Retina (tissue), 1 donor: ENCODE results near the gene VRK2.
"Not testable (repeated sequence)": the region's sequence is repeated elsewhere in the genome, so short reads cannot be mapped to it uniquely, and the experiment has no call there.

Experiments used
- DNase-seq: peaks from one replicate; pipeline ENCODE4 v3.0.0-alpha.2; 2016

Gene VRK2

DNA sequence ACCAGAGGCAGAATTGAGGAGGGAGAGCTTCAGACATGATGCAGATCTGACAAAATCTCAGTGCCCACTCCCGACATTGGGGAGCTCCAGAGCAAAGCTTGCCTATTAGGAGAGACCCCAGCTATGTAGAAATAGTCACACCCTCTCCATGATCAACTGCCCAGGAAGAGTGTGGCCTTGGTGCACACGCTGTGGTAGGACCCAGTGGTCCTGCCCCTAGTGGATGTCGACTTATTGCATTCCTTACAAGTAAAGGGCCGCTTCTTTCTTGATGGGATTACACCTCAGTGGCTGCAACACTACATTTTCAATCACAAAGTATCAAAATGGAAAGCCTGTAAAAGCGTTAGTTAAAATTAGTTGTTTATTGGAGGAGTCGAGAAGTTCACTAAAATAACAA is 64.2 kb downstream of the VRK2 start:
- DNase-seq = no peak

DNA sequence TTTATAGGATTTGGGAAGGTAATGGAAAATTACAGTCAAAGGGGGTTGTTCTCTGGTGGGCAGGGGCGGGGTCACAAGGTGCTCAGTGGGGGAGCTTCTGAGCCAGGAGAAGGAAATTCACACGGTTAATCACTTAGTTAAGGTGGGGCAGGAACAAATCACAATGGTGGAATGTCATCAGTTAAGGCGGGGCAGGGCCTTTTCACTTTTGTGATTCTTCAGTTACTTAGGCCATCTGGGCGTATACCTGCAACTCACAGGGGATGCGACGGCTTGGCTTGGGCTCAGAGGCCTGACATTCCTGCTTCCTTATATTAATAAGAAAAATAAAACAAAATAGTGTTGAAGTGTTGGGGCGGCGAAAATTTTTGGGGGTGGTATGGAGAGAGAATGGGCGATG is 67.0 kb downstream of the VRK2 start:
- DNase-seq = not testable (repeated sequence)

DNA sequence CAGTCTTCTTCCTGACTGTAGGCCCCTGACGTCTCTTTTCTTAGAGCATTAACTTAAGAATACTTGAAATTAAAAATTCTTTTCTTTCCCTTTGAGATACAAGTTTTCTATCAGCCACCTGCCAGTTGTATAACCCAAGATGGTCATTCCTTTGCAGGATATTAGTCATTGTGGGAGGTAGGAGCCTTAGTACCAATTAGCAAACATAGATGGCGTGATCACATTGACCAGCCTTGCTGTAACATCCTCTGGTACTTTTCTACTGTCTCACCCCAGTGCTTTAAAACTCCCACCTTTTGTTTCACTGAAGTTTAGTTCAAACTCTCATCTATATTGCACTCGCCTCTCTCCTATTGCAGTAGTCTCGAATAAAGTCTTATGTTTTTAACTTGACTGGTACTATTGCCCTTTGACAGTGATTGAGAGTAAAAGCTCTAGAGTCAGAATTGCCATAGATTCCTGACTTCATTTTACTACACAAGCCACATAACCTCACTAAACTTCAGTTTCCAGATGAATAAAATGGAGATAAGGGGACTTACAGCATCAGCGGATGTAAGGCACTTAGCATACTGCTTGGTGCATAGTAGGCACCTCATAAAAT is 74.1 kb downstream of the VRK2 start:
- no peak for DNase-seq

DNA sequence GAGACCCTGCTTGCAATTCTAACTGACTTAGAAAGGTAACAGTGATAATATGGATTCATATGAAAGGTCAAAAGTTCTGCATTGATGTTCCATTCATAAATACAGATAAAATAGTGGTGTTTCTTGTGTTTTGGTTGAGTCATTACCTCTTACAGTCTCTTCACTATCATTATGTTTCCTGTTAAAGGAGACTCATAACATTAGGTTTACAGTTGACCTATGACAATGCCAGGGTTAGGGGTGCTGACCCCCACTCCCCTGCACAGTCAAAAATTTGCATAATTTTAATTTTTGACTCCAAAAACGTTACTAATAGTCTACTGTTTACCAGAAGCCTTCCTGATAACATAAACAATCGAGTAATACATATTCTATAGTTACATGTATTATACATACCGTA is 75.4 kb downstream of the VRK2 start:
- no peak for DNase-seq

DNA sequence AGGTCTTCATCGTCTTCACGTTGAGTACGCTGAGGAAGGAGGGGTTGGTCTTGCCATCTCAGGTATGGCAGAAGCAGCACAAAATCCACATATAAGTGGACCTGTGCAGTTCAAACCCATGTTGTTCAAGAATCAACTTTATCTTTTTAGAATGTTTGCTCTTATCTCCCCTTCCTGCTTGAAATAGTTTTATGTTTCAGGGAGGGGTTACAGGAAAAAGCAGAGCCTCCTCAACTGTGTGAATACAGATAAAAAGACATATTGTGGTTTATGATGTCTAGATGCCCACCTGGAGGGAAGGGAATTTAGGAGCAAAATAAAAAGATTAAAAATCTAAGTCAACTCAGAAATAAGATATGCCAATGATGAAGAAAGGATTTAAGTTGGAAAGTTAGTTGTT is 75.9 kb downstream of the VRK2 start:
- no peak for DNase-seq

DNA sequence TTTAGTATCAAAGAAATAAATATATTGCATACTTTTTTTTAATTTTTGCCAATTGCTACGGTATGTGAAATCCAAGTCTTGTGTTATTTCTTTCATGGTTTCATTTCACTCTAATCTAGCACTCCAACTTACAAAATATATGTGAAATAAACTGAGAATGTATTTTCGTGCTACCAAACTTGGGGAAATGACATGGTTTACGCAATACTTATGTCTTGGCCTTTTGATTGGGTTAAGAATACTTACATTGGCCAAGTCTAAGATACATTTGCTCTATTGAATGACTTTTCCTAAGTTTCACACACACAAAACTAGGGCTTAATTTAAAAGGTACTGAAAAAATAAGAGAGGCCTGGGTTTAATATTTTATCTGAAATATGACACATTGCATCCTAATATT is 80.5 kb downstream of the VRK2 start:
- no peak for DNase-seq

DNA sequence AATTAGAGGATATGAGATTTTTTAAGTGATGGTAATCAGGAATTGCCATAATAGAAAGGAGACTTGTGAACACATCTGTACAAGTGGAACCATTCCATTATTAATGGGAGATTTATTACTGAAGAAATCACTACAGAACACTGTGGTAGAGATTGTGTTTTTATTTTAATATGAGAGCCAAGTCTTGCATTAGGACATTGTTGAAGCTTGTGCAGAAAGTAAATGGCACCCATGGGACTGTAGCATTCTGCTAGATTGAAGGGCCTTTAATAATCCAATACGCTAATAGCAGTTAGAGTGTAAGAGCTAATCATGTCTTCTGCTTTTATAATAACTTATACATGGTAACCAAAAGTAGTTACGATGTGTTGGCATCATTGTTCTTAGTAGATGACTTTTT is 83.6 kb downstream of the VRK2 start:
- no peak for DNase-seq

DNA sequence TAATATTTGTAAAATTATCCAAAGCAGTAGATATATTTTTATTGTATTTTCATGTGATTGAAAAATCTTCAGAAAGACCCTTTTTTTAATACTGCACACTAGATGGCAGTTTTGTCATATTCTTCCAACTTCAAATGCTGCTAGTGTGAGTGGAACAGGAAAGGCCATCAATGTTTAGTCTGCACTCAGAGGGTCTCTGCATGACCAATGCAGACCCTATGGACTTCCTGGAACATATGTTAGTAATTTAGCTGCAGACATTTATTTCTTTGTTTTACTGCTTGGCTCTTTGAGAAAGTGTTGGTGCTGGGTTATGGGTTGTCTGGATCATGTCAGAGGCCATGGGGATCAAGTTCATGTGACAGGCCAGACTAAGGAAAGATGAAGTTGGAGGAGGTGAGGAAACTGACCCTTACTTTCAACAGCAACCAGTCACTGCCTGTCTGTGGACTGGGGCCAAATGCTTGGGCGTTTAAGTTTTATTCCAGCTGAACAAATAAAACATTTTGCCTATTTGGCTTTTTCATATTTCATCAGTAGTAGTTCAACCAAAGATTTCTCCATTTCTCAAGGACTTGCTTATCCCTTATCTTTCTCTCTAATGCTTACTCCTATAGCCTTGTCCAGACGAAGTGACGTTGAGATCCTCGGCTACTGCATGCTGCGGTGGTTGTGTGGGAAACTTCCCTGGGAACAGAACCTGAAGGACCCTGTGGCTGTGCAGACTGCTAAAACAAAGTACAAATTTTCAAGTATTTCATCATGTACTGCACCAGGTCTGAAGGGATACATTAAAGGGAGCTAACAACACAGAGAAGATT is 84.8 kb downstream of the VRK2 start:
- DNase-seq = peak; percentile 19

DNA sequence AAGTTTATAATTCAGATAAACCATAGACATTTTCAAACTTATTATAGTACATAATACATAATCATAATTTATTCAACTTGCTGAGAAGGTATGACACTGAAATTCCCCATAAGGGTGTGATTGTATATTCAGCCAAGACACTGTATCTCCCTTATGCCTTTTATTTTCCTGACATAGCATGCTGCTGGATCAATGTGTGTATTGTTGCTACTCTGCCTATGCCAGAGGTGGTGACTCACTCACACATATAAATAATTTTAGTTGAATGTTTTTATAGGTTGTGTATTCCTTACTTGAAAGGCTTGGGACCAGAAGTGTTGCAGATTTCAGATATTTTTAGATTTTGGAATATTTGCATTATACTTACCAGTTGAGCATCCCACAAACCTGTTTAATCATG is 86.8 kb downstream of the VRK2 start:
- DNase-seq = no peak

DNA sequence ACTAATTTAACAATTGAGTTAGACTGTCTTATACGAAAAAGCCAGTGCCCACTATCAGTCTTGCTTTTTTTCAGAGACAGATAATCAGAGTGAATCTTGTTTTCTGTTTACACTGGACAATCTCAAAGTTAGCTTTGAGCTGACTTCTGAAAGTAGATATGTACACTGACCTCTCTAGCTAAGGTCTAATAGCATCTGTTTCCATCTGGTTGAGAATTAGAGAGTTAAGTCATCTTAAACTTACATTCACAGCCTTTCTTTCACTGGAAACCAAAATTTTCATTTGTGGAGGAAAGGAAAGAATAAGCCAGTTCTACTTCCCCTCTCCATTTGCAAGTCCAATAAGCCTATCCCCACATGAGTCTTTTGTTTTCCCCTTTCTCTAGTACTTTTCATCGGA is 89.3 kb downstream of the VRK2 start:
- DNase-seq = no peak

DNA sequence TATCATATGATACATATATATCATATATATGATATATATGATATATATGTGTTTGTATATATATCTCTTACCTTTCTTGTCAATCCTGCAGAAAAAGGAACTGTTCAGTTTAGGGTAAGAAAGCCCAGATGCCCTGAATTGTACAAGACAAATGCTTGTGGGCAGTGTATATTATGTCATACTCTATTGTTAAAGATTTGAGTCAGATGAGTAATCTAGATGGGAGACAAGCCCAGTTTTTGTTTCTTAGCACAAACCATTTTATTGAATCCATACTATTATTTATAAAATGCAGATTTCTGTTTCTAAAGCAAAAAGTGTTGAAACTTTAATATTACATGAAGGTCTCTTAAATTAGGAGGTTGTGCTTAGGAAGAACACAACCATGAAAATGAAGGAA is 90.6 kb downstream of the VRK2 start:
- DNase-seq = no peak

DNA sequence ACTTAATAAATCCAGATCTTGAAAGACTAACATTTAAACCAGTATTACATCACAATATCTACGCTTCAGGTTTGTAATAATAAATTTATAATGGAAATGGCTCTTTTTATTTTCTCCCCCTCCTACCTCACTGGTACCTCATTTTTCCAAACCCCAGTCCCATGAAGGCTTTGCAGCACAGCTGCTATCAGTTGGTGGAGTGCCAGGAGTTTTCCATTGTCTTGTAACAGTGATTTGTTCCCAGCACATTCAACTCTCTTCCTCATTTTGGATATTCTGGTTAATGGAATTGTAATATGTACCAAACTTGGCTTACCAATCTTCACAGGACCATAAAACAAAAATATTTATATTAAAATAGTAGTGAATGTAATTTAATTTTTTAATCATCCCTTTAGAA is 91.2 kb downstream of the VRK2 start:
- DNase-seq = no peak

DNA sequence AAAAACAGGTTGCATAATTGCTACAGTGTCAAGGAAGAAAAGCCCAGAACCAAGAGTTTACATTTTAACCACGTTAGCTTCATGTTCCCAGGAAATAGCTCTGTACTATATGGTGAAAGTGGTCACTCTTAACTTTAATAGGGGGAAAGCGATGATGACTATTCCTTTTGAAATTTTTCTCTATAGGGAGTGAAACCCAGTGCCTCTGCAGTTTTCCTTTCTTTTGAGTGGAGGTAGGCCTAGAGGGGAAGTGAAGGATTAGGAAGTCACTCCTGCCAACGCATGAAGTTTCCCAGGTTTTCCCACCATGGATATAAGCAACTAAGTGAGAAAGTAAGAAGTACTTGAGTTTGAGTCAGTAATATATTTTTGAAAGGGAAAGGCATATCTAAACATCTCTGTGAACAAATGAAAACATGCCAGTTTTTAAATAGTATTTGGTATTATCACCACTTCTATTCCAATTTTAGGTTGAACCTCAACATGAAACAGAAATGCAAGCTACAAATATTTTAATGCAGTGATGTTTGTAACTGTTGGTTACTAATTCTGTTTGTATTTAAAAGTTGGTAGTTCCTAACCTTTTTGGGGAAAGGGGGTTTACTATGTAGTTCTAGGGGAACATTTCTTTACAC is 91.9 kb downstream of the VRK2 start:
- no peak for DNase-seq

DNA sequence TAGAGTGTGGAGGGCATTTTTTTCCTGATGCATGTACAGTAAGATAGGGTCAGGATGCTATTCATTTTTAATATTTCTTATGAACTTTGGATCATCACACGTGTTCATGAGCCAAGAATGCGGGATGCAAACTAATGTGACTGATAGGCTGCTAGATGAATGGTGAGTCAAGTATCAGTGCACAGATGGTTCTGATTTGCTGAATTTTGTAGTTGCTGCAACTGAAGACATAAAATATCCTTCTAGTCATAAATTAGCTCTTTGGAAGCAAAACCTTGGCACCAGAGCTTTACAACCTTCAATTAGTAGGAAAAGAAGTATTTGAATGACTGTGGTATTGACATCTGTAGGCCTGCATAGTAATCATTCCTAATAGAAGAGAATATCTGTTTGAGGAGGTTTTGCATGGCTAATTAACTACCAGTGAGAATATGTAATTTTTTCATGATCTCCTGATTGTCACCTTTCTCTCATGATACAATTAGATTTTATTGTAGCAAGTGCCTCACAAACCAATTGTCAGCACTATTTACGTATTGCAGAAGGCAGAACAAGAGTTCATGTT is 94.0 kb downstream of the VRK2 start:
- no peak for DNase-seq

DNA sequence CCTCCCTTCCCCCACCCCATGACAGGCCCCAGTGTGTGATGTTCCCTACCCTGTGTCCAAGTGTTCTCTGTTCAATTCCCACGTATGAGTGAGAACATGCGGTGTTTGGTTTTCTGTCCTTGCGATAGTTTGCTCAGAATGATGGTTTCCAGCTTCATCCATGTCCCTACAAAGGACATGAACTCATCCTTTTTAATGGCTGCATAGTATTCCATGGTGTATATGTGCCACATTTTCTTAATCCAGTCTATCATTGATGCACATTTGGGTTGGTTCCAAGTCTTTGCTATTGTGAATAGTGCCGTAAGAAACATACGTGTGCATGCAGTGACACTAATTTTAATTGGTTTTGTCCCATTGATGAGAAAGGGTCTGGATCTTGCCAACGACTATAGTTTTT is 99.2 kb downstream of the VRK2 start:
- DNase-seq = not testable (repeated sequence)

DNA sequence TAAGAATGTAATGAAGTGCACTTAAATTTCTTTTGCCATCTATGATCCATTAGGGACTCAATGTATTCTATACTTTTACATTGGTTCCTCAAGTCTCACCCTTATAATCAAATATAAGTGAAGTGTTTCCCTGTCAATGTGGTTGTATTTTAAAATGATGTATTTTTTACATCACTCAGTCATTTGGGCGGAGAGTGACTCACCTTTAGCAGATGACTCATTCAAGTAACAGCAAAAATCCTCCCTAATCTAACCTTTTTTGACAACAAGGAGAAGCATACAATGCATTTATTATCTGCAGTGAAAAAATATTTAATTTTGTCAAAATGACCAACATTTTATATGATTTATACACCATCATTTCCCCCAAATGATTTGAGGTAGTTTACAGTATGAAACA is 100.1 kb downstream of the VRK2 start:
- DNase-seq = no peak

DNA sequence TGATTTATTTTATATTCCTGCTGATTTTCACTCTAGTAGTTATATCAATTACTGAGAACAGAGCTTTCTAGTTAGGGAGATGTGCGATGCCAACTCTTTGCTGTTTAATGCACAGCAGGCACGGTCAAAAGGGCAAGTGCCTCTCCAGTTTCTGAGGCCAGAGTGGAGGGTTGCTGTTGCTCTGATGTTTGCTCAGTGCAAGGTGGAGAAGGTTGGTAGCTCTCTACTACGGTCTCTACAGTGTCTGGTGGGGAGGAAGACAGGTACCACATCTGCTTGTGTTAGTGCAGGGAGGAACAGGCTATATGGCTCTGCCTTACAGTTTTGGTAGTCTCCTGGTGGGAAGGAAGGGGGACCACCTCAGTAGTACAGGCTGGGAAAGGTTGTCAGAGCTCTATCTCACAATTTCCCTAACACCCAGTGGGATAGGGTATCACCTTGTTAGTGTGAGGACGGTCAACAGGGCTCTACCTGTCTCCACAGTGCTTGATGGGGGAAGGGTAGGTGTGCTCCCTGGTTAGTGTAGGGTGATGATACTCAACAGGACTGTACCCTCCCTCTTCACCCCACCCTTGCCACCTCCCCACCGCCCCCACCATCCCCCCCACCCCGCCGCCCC is 108.7 kb downstream of the VRK2 start:
- no peak for DNase-seq

DNA sequence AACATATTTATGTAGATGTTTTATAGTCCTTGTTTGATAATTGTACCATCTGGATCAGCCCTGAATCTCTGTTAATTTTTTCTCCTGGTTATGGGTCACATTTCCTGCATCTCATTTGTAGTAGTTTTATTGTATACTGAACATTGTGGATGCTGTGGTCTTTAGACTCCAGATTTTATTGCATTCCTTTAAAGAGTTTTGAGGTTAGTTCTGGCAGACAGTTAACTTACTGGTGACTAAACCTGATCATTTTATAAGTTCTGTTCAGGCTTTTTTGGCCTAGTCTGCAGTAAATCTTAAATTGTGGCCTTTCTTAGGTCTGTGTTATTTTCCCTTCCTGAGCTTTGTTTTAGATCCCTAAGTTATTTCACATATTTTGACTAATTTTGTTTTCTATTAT is 110.2 kb downstream of the VRK2 start:
- DNase-seq = no peak

DNA sequence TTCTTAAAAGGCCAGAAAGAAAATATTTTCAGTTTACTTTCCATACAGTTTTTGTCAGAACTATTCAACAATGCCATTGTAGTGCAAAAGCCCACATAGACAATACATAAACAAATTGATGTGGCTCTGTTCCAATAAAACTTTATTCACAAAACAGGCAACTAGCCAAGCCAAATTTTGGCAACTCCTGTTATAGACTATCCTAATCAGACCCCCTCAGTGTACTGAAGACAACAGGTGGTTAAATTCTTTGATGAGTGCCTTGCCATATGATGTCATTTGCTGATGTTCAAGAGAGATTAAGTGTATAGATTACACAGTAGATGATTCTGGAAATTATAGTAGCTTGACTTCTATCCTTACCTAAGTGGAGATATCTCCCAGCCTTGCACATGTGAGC is 111.1 kb downstream of the VRK2 start:
- DNase-seq = no peak

DNA sequence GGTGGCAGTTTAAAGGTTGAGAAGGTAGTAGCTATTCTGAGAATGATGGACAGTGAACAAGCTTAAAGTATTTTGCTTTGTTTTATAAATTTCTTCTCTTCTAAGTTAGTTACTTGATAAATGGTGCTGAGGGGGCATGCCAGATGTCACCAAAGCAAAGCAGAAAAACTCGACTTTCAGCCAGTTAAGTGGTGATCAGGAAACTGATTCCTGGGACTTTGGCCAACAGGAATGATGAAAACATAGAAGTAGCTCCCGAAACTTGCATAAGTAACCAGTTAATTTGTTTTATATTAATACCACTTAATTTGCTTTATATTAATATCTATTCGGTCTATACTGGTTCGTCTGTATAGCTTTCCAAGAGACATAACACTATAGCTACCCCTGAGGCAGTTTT is 111.9 kb downstream of the VRK2 start:
- no peak for DNase-seq

DNA sequence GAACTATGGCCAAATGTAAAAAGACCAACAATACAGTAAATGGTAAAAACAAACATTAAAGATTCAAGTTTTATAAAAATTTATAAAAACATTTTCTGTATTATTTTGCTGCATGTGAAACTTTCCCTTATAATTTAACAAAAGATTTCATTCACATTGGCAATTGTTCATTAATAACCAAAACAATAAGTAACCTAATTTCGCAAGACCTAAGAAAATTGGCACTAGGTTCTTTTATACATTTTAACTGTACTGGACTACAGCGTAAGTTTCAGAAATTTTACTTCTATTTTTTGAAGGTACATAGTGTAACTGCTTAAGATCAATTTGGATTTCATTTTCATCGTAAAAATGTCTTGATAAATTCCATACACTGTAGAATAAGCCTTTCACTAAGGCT is 117.3 kb downstream of the VRK2 start:
- DNase-seq = no peak

DNA sequence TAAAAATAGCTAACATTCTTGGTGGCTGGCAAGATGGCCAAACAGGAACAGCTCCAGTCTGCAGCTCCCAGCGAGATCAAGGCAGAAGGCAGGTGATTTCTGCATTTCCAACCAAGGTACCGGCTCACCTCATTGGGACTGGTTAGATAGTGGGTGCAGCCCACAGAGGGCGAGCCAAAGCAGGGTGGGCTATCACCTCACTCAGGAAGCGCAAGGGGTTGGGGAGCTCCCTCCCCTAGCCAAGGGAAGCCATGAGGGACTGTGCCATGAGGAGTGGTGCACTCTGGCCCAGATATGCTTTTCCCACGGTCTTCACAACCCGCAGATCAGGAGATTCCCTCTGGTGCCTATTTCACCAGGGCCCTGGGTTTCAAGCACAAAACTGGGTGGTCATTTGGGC is 121.5 kb downstream of the VRK2 start:
- not testable (repeated sequence) for DNase-seq

DNA sequence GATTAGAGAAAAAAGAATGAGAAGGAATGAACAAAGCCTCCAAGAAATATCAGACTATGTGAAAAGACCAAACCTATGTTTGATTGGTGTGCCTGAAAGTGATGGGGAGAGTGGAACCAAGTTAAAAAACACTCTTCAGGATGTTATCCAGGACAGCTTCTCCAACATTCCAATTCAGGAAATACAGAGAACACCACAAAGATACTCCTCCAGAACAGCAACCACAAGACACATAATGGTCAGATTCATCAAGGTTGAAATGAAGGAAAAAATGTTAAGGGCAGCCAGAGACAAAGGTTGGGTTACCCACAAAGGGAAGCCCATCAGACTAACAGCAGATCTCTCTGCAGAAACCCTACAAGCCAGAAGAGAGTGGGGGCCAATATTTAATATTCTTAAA is 123.2 kb downstream of the VRK2 start:
- not testable (repeated sequence) for DNase-seq
